Esophagus squamous epithelium (tissue), 5 donors: ENCODE results near the gene ADAM29. TPM values are rescaled to one million over a fixed set of nuclear protein-coding genes. Genes with fewer than 3 reads are reported as not detected.

ENCODE experiments used
- DNase-seq: peaks from one replicate; lab custom pipeline; 2025; lab: John Stamatoyannopoulos, UW
- H3K27ac ChIP-seq, 4 donors: fragments of 200-600 bp; sonication (generic); one replicate each; pipeline ENCODE4 v1.5.1; 2016 to 2019; ENCODE audit warnings: mild to moderate bottlenecking in 1 of 4
- H3K27me3 ChIP-seq, 4 donors: fragments of 200-600 bp; sonication (generic); 1 replicate in 3 of 4; 2 replicates in 1 of 4; pipeline versions ENCODE4 v1.5.1 to v1.6.0; 2017 to 2021; ENCODE audit warnings: antibody characterized with exemption in 1 of 4
- H3K36me3 ChIP-seq, 3 donors: fragments of 200-600 bp; sonication (generic); one replicate each; pipeline ENCODE4 v1.5.1; 2016 to 2019
- H3K4me1 ChIP-seq, 3 donors: fragments of 200-600 bp; sonication (generic); one replicate each; pipeline ENCODE4 v1.5.1; 2017 to 2019
- H3K4me3 ChIP-seq, 4 donors: fragments of 200-600 bp; sonication (generic); 1 replicate in 3 of 4; 2 replicates in 1 of 4; pipeline ENCODE4 v1.5.1; 2016 to 2019; ENCODE audit warnings: mild to moderate bottlenecking in 2 of 4, moderate library complexity in 1 of 4
- H3K9me3 ChIP-seq, 3 donors: fragments of 200-600 bp; sonication (generic); one replicate each; pipeline ENCODE4 v1.5.1; 2016 to 2019
- POLR2A ChIP-seq, 4 donors: fragments of 450-650 bp; IDR thresholded peaks; one replicate each; pipeline ENCODE4 v1.6.1; 2017; ENCODE audit warnings: antibody characterized with exemption in 4 of 4, mild to moderate bottlenecking in 4 of 4, moderate library complexity in 3 of 4
- WGBS, 2 donors: methylation state at CpG; one replicate each; pipeline ENCODE4 v1.1.5; 2018; 5-methylcytosine and 5-hydroxymethylcytosine counted together
- intact Hi-C: fragments of 100-400 bp; cut with DNase I; formaldehyde crosslinking; loops from one replicate; pipeline ENCODE4 v1.15.0; 2022
- total RNA-seq, 4 donors: library from RNA; depleted of rRNA; stranded (reverse); fragments of >200 nt; gene quantifications; one replicate each; pipeline ENCODE4 v1.1.0, GENCODE V29; 2016
- TF ChIP-seq, protein P1 (sequence below), 6 experiments: fragments of 450-650 bp in 4 of 6; fragments of 200-600 bp in 2 of 6; sonication (generic) in 2 of 6; IDR thresholded peaks; one replicate each; pipeline ENCODE4 v1.5.1; 2016 to 2019; ENCODE audit warnings: antibody characterized with exemption in 6 of 6, mild to moderate bottlenecking in 4 of 6, moderate library complexity in 4 of 6
- donor health status: DM: yes; HTN: yes; CAD: no.

The ADAM29 gene
- total RNA-seq, 4 donors from 2014 or later: not detected

- no peaks in the 10 kb centered on the region for H3K27me3 ChIP-seq
- intact Hi-C loops: no loop called here
- H3K27ac ChIP-seq: no peak overlapping the region
- no peak overlapping the region for H3K4me3 ChIP-seq
- TF ChIP-seq, protein P1, sequence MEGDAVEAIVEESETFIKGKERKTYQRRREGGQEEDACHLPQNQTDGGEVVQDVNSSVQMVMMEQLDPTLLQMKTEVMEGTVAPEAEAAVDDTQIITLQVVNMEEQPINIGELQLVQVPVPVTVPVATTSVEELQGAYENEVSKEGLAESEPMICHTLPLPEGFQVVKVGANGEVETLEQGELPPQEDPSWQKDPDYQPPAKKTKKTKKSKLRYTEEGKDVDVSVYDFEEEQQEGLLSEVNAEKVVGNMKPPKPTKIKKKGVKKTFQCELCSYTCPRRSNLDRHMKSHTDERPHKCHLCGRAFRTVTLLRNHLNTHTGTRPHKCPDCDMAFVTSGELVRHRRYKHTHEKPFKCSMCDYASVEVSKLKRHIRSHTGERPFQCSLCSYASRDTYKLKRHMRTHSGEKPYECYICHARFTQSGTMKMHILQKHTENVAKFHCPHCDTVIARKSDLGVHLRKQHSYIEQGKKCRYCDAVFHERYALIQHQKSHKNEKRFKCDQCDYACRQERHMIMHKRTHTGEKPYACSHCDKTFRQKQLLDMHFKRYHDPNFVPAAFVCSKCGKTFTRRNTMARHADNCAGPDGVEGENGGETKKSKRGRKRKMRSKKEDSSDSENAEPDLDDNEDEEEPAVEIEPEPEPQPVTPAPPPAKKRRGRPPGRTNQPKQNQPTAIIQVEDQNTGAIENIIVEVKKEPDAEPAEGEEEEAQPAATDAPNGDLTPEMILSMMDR (IDR thresholded peaks at IDR 0.05): no peak
- no peak for TF ChIP-seq POLR2A (IDR thresholded peaks at IDR 0.05)
- 34 to 49% methylated on average over 2 of the region's 2 CpGs for WGBS, 2 donors
- no peaks in the 10 kb centered on the region for H3K36me3 ChIP-seq
- no peaks in the 10 kb centered on the region for H3K4me1 ChIP-seq
- DNase-seq: no peak
- no peaks in the 10 kb centered on the region for H3K9me3 ChIP-seq
Observed at GRCh38 chr4:174935607-174936006, 17.4 kb downstream of the ADAM29 start.

GRCh38 chr4:174940002-174940401, 21.8 kb downstream of the ADAM29 start:
- no peaks in the 10 kb centered on the region for H3K4me1 ChIP-seq
- DNase-seq: no peak
- TF ChIP-seq, protein P1 (IDR thresholded peaks at IDR 0.05): no peak
- TF ChIP-seq POLR2A (IDR thresholded peaks at IDR 0.05): no peak
- H3K36me3 ChIP-seq: no peaks in the 10 kb centered on the region
- H3K27ac ChIP-seq: no peak overlapping the region
- intact Hi-C loops: no loop called here
- no peaks in the 10 kb centered on the region for H3K9me3 ChIP-seq
- H3K4me3 ChIP-seq: no peak overlapping the region
- WGBS, 2 donors: 60 to 72% methylated on average over 1 of the region's 1 CpG
- no peaks in the 10 kb centered on the region for H3K27me3 ChIP-seq

DNA sequence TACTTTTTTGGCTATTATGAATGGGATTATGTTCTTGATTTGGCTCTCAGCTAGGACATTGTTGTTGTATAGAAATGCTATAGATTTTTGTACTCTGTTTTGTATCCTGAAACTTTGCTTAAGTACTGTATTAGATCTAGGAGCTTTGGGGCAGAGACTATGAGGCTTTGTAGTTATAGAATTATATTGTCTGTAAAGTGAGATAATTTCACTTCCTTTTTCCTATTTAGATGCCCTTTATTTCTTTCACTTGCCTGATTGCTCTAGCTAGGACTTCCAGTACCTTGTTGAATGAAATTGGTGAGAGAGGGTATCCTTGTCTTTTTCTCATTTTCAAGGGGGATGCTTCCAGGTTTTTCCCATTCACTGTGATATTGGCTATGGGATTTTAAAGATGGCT, 28.1 kb downstream of the ADAM29 start:
- H3K27me3 ChIP-seq: no peaks in the 10 kb centered on the region
- TF ChIP-seq, protein P1 (IDR thresholded peaks at IDR 0.05): no peak
- no peak for TF ChIP-seq POLR2A (IDR thresholded peaks at IDR 0.05)
- DNase-seq: no peak
- H3K4me3 ChIP-seq: no peak overlapping the region
- H3K27ac ChIP-seq: no peak overlapping the region
- H3K36me3 ChIP-seq: no peaks in the 10 kb centered on the region
- intact Hi-C loops: no loop called here
- no peaks in the 10 kb centered on the region for H3K4me1 ChIP-seq
- no peaks in the 10 kb centered on the region for H3K9me3 ChIP-seq

DNA sequence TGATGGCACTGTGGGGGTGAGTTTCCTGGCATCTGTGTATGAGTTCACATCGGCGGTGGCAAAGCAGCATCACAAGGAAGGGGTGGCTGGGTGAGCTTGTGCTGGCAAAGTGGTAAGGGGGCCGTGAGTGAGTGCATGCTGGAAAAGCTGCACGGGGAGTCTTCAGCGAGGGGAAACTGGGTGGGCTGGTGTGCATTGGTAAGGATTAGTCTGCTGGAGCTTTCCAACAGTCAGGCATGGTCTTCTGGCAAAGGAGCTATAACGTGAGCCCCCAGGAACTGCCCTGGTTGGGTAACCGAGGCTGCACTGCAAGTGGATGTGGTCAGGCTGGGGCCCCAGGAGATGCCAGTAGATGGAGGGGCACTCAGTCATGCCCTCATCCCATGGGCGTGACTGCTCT, 30.7 kb downstream of the ADAM29 start:
- no peak overlapping the region for H3K27ac ChIP-seq
- no peak for TF ChIP-seq POLR2A (IDR thresholded peaks at IDR 0.05)
- TF ChIP-seq, protein P1 (IDR thresholded peaks at IDR 0.05): no peak
- intact Hi-C loops: no loop called here
- H3K4me1 ChIP-seq: no peaks in the 10 kb centered on the region
- H3K27me3 ChIP-seq: no peaks in the 10 kb centered on the region
- WGBS, 2 donors: 81 to 91% methylated on average over 4 to 8 of the region's 8 CpGs
- no peaks in the 10 kb centered on the region for H3K9me3 ChIP-seq
- H3K4me3 ChIP-seq: no peak overlapping the region
- H3K36me3 ChIP-seq: no peaks in the 10 kb centered on the region
- no peak for DNase-seq

- Histone ChIP-seq H3K4me1 (no peaks in the 10 kb centered on the region), H3K9me3 (no peaks in the 10 kb centered on the region), H3K36me3 (no peaks in the 10 kb centered on the region), H3K4me3 (no peak overlapping the region), H3K27ac (no peak overlapping the region), H3K27me3 (no peaks in the 10 kb centered on the region)
- intact Hi-C loops: no loop called here
- no peak for DNase-seq
- no peak for TF ChIP-seq POLR2A (IDR thresholded peaks at IDR 0.05)
- TF ChIP-seq, protein P1 (IDR thresholded peaks at IDR 0.05): no peak
- 36 to 49% methylated on average over 2 of the region's 3 CpGs for WGBS, 2 donors
Observed at GRCh38 chr4:174972911-174973310, 54.8 kb downstream of the ADAM29 start.
